SIG-M5 treated with dmso at 0.1 percent for 504 hours (cell line): Measurements from ENCODE around the gene GPBAR1.
"Not testable (repeated sequence)": the region's sequence is repeated elsewhere in the genome, so short reads cannot be mapped to it uniquely, and the experiment has no call there.

ENCODE experiments used
- DNase-seq: peaks from one replicate; lab custom pipeline; 2025; ENCODE audit not compliant: unreplicated experiment; lab: John Stamatoyannopoulos, UW

Gene GPBAR1

DNA sequence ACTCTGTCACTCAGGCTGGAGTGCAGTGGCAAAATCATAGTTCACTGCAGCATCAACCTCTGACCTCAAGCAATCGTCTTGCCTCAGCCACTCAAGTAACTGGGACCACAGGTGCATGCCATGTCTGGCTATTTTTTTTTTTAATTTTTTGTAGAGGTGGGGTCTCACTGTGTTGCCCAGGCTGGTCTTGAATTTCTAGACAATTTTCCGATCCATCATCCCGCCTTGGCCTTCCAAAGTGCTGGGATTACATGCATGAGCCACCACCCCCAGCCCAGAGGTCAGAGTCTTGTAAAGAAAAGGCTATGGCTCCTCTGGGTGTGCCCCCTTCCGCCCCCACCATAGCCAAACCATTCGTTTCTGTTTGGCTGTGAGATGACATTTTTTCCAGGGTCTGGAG lies 44.6 kb downstream of the GPBAR1 start:
- DNase-seq = no peak

DNA sequence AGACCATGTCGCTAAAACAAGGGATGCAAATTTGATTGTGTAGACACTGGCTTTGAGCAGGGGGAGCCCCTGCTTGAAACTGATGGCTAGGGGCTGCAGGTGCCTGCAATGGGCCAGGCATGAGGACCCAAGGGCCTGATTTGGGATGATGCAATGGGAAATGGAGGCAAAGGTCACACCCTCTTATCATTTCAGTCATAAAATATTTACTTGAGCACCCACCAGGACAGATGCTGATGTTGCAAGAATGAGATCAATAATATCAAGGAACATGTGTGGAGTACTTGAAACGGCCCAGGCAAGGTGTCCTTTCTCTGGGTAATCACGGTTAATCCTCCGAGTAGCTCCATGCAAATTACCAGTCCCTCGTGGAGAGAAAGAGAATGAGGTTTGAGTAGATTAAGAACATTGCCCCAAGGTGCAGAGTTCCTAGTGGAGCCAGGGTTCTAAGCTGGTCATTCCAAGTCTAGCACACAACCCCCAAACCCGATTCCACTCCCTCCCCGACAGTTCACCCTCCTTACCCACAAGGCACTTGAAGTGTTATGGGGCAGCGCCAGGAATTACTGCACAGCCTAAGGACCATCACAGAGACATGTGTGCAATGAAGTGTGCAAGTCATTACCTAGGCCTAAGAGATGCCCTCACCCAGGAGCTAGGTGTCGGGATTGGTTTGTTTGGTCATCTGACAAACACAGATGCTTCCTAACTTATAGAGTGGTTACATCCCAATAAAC lies 45.5 kb downstream of the GPBAR1 start:
- DNase-seq = no peak

DNA sequence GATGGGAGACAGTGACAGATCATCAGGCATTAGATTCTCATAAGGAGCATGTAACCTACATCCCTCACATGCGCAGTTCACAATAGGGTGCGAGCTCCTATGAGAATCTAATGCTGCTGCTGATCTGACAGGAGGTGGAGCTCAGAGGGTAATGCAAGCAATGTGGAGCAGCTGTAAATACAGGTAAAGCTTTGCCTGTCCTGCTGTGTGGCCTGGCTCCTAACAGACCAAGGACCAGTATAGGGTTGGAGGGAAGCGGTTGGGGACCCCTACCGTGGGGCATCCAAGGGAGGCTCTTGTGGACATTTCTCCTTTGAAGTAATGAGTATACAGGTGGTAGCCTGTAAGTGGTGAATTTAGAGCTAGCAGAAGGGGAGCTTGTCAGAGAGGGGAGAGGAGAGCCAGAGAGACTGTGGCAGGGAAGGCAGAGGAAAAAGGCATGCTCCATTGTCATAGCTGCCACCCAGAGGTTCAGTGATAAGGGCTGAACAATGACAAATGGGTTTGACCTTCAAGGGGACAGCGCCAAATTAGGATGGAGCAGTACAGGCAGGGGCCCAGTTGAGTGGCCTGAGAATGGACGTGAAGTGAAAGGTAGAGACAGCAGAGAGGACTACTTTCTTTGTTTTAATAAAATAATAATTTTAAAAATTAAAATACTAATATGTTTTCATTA lies 46.7 kb downstream of the GPBAR1 start:
- DNase-seq = no peak

DNA sequence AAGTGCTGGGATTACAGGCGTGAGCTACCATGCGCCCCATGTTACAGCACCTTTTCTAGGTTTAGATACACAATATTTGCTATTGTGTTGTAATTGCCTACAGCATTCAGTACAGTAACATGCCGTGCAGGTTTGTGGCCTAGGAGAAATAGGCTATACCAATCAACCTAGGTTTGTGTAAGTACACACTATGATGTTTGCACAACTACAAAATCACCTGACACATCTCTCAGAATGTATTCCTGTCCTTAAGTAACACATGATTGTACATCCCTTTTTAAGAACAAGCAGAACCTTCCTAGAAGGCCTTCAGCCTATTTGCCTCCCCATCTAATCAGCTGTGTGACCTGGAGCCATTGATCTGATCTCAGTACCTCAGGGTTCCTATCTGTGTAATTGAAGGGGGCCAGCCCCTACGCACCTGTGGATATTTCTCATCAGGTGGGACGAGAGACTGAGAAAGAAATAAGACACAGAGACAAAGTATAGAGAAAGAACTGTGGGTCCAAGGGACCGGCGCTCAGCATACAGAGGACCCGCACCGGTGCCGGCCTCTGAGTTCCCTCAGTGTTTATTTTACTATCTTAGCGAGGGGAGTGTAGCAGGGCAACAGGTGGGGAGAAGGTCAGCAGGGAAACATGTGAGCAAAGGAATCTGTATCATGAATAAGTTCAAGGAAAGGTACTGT lies 50.2 kb downstream of the GPBAR1 start:
- no peak for DNase-seq

DNA sequence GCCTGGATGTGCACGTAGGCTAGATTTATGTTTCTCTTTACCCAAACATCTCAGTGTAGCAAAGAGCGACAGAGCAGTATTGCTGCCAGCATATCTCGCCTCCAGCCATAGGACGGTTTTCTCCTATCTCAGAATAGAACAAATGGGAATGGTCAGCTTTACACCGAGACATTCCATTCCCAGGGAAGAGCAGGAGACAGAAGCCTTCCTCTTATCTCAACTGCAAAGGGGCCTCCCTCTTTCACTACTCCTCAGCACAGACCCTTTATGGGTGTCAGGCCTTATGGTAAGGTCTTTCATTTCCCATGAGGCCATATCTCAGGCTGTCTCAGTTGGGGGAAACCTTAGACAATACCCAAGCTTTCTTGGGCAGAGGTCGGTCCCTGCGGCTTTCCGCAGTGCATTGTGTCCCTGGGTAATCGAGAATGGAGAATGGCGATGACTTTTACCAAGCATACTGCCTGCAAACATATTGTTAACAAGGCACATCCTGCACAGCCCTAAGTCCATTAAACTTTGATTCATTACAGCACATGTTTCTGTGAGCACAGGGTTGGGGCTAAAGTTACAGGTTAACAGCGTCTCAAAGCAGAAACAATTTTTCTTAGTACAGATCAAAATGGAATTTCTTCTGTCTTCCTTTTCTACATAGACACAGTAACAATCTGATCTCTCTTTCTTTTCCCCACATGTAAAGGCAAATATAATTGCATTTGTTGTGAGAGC lies 50.9 kb downstream of the GPBAR1 start:
- DNase-seq = not testable (repeated sequence)

DNA sequence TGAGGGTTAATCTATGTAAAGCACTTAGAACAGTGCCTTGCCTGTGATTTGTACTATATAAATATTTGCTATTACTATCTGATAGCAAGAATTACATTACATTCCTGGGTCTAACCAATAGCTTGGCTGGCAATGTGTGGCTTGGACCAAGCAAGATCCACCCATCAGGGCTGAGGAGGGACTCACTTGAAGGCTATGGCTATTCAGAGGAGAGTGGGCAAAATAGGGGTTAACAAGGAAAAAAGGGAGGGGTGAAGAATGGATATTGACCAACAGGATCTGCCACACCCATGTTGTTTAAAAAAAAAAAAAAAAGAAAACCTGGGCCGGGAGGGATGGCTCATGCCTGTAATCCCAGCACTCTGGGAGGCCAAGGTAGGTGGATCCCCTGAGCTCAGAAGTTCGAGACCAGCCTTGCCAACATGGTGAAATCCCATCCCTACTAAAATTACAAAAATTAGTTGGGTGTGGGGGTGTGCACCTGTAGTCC lies 51.5 kb downstream of the GPBAR1 start:
- DNase-seq = no peak

DNA sequence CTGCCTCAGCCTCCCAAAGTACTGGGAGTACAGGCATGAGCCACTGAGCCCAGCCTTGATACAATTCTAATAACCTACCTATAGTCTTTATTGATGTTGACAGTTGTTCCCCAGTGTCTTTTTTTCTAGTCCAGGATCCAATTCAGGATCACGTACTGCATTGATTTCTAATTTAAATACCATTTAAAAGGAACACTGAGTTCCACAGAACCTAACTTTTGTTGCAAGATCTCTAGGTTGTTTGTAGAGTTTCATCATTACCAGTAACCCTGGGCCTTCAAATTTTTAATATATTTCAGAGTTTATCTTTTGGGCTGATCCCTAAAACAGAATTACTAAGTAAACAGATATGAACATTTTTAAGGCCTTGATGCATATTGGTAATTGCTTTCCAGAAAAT lies 52.5 kb downstream of the GPBAR1 start:
- no peak for DNase-seq
